Omental fat pad (tissue), 4 donors: Measurements from ENCODE around the gene CHADL. TPM values are rescaled to one million over a fixed set of nuclear protein-coding genes. Genes with fewer than 3 reads are reported as not detected.
A peak's percentile ranks its signal among the peaks of the same experiment; 100 is the strongest.
"Not testable (repeated sequence)": the region's sequence is repeated elsewhere in the genome, so short reads cannot be mapped to it uniquely, and the experiment has no call there.

Experiments
- ATAC-seq: fragments of 150-250 bp; one replicate; pipeline ENCODE4 v1.9.1; 2016; ENCODE audit warnings: mild to moderate bottlenecking, moderate library complexity; ENCODE audit not compliant: low FRiP score
- DNase-seq: peaks from one replicate; pipeline ENCODE4 v3.0.0-alpha.2; 2019; ENCODE audit warnings: low spot score
- CTCF ChIP-seq, 3 donors: fragments of 450-650 bp; IDR thresholded peaks; one replicate each; pipeline ENCODE4 v1.5.1; 2016 to 2017; ENCODE audit warnings: antibody characterized with exemption in 3 of 3, mild to moderate bottlenecking in 3 of 3, moderate library complexity in 2 of 3
- small RNA-seq: library from RNA; depleted of rRNA; stranded (forward); fragments of <200 nt; gene quantifications from one replicate; pipeline ENCODE3, GENCODE V24; 2016
- total RNA-seq, 4 donors: library from RNA; depleted of rRNA; stranded (reverse); fragments of >200 nt; gene quantifications; one replicate each; pipeline ENCODE4 v1.1.0, GENCODE V29; 2016

The CHADL gene
- total RNA-seq, 4 donors from 2014 or later: 0.56 to 2.5 (median 1.4) TPM

DNA sequence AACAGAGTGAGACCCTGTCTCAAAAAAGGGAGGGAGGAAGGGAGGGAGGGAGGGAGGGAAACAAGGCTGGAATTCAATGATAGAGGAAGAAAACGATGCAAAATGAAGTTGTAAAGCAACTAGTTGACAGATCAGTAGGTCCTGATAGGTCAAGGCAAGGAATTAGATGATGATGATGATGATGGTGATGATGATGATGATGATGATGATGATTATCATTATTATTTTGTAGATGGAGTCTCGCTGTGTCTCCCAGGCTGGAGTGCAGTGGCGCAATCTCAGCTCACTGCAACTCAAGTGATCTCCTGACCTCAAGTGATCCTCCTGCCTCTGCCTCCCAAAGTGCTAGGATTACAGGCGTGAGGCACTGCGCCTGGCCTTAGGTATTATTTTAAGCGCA lies 46.9 kb downstream of the CHADL start:
- ATAC-seq (no peak), DNase-seq (no peak)
- no peak for TF ChIP-seq CTCF (IDR thresholded peaks at IDR 0.05)

- no peak for DNase-seq
- ATAC-seq: no peak
- no peak for TF ChIP-seq CTCF (IDR thresholded peaks at IDR 0.05)
Measured at GRCh38 chr22:41191467-41191866, 49.3 kb downstream of the CHADL start.

- no peak for TF ChIP-seq CTCF (IDR thresholded peaks at IDR 0.05)
Measured at GRCh38 chr22:41184679-41185078, 56.1 kb downstream of the CHADL start.

GRCh38 chr22:41181349-41182241 lies 59.1 kb downstream of the CHADL start:
- DNase-seq: no peak
- TF ChIP-seq CTCF (IDR thresholded peaks at IDR 0.05): no peak
- ATAC-seq: peak; percentile 31

More at GRCh38 chr22:41184679-41185078, 56.1 kb downstream of the CHADL start:
- DNase-seq (no peak), ATAC-seq (no peak)

DNA sequence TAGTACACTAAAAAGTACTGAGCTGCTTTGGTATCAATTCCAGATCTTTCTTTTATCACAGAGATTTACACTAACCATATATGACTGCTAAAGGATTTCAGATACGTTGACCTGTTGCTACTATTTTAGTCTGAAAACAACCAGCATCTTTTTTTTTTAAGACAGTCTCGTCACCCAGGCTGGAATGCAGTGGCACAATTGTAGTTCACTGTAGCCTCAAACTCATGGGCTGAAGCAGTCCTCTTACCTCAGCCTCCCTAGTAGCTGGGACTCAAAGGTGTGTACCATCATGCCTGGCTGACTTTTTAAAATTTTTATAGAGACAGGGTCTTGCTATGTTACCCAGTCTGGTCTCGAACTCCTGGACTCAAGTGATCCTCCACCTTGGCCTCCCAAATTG lies 59.8 kb downstream of the CHADL start:
- ATAC-seq (no peak), DNase-seq (no peak)
- TF ChIP-seq CTCF (IDR thresholded peaks at IDR 0.05): no peak

DNA sequence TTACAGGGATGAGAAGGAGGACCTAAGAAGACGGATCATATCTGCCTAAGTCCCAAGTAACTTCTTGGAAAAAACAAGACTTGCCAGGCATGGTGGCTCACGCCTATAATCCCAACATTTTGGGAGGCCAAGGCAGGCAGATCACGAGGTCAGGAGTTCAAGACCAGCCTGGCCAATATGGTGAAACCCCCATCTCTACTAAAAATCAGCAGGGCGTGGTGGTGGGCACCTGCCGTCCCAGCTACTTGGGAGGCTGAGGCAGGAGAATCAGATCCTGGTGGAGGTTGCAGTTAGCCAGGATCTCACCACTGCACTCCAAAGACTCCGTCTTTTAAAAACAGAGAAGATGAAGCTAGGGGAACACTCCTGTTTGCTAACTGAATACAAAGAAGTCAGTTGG lies 60.4 kb downstream of the CHADL start:
- DNase-seq, ATAC-seq: not testable (repeated sequence)

Small RNA genes lying within 50 kb of the gene (small RNA-seq; reads per million reads assigned to genes)
- not detected for gene MIR6889

Other genes starting within 250 kb of the CHADL start
- 10 to 100 TPM; 49.6 to 68.3 (median 58.7) TPM for gene EP300, start 148.3 kb downstream of the CHADL start, total RNA-seq
- gene L3MBTL2, start 35.6 kb downstream of the CHADL start, total RNA-seq: 10 to 100 TPM in 3 of 4 donors, 1 to 10 TPM in 1; 8.9 to 19.1 (median 16.0) TPM
- 10 to 100 TPM; 30.9 to 49.8 (median 34.1) TPM for gene RANGAP1, start 45.3 kb upstream of the CHADL start, total RNA-seq
- gene ZC3H7B, start 60.6 kb upstream of the CHADL start, total RNA-seq: 10 to 100 TPM; 32.9 to 39.4 (median 35.9) TPM
- gene TEF, start 141.0 kb upstream of the CHADL start, total RNA-seq: 10 to 100 TPM; 11.6 to 25.5 (median 18.1) TPM
- 100 to 1,000 TPM in 1 of 4 donors, 10 to 100 TPM in 3; 59.4 to 111 (median 64.1) TPM for gene TOB2, start 205.9 kb upstream of the CHADL start, total RNA-seq
- 10 to 100 TPM; 35.2 to 46.8 (median 42.3) TPM for gene PHF5A, start 227.8 kb upstream of the CHADL start, total RNA-seq
- gene ACO2, start 228.2 kb upstream of the CHADL start, total RNA-seq: 100 to 1,000 TPM; 118 to 151 (median 131) TPM